ENCODE data around the gene LRFN2. TPM values are rescaled to one million over a fixed set of nuclear protein-coding genes. Genes with fewer than 3 reads are reported as not detected.

LRFN2 gene
- total and polyA plus RNA-seq, 2 experiments from 2014 or later = 0.29 to 2.5 TPM

- TF ChIP-seq REST (IDR thresholded peaks at IDR 0.05; ENCODE audit: unreplicated experiment) (no peak), ZNF114 (CRISPR knock-in tag; IDR thresholded peaks at IDR 0.05) (no peak), CTCF (conservative IDR thresholded peaks at IDR 0.05; ENCODE audit: low read depth in 2 of 2) (no peak), NANOG (IDR thresholded peaks at IDR 0.05; ENCODE audit: borderline replicate concordance) (no peak), STAT1 (IDR thresholded peaks at IDR 0.05; ENCODE audit: unreplicated experiment) (no peak), EZH2 (IDR thresholded peaks at IDR 0.05; ENCODE audit: low read depth, unreplicated experiment) (no peak), JUNB (IDR thresholded peaks at IDR 0.05; ENCODE audit: unreplicated experiment) (no peak), ETS1 (IDR thresholded peaks at IDR 0.05) (no peak), ZNF331 (CRISPR knock-in tag; IDR thresholded peaks at IDR 0.05; ENCODE audit: low read depth) (no peak)
Observed at GRCh38 chr6:40341726-40342125, 245.4 kb downstream of the LRFN2 start (continued).

Small RNA genes lying within 50 kb of the gene (small RNA-seq; reads per million reads assigned to genes)
- not detected for gene RNU6-250P (ENCODE audit: low replicate concordance)

Measured in GM23338 (cell line).